ENCODE data around the gene CAPN10.

The CAPN10 gene

GRCh38 chr2:240644859-240645301, 58.3 kb downstream of the CAPN10 start:
- no peak for DNase-seq (ENCODE audit: low spot score)
- ChIA-PET POLR2A (ENCODE audit: low non-redundant PET) (no interaction called here), CTCF (no interaction called here)
- H3K27ac ChIP-seq: no peak overlapping the region
- no peak for TF ChIP-seq CTCF (conservative IDR thresholded peaks at IDR 0.05; ENCODE audit: low read depth)

- DNase-seq (ENCODE audit: low spot score): no peak
- H3K27ac ChIP-seq: no peak overlapping the region
- POLR2A ChIA-PET (ENCODE audit: low non-redundant PET): no interaction called here
- CTCF ChIA-PET: no interaction called here
- TF ChIP-seq CTCF (conservative IDR thresholded peaks at IDR 0.05; ENCODE audit: low read depth): no peak
These were observed 58.8 kb downstream of the CAPN10 start for GRCh38 chr2:240645346-240645745.

- CTCF ChIA-PET: interaction anchor here (0.6 kb wide), 1 partner anchor 132 kb away, joined by 3 read pairs; no protein-coding TSS in a partner anchor
These were observed 59.3 kb downstream of the CAPN10 start for GRCh38 chr2:240645801-240646175.

GRCh38 chr2:240646176-240646899, 59.8 kb downstream of the CAPN10 start:
- DNase-seq (ENCODE audit: low spot score): no peak

More at GRCh38 chr2:240645801-240646175, 59.3 kb downstream of the CAPN10 start:
- POLR2A ChIA-PET (ENCODE audit: low non-redundant PET): no interaction called here
- no peak for DNase-seq (ENCODE audit: low spot score)
- TF ChIP-seq CTCF (conservative IDR thresholded peaks at IDR 0.05; ENCODE audit: low read depth): no peak
- H3K27ac ChIP-seq: no peak overlapping the region

GRCh38 chr2:240646900-240647502, 60.5 kb downstream of the CAPN10 start:
- POLR2A ChIA-PET (ENCODE audit: low non-redundant PET): no interaction called here
- H3K27ac ChIP-seq: no peak overlapping the region
- no peak for DNase-seq (ENCODE audit: low spot score)
- no peak for TF ChIP-seq CTCF (conservative IDR thresholded peaks at IDR 0.05; ENCODE audit: low read depth)
- CTCF ChIA-PET: interaction anchor here (0.6 to 0.7 kb wide), 3 partner anchors 9 to 367 kb away, joined by 3 to 5 read pairs (median 3); no protein-coding TSS in a partner anchor

More at GRCh38 chr2:240646176-240646899, 59.8 kb downstream of the CAPN10 start:
- TF ChIP-seq CTCF (conservative IDR thresholded peaks at IDR 0.05; ENCODE audit: low read depth): no peak
- POLR2A ChIA-PET (ENCODE audit: low non-redundant PET): no interaction called here
- CTCF ChIA-PET: interaction anchor here (0.6 to 0.7 kb wide), 3 partner anchors 9 to 368 kb away, joined by 3 to 5 read pairs (median 3); no protein-coding TSS in a partner anchor
- no peak overlapping the region for H3K27ac ChIP-seq

GRCh38 chr2:240647503-240648154, 61.1 kb downstream of the CAPN10 start:
- ChIA-PET POLR2A (ENCODE audit: low non-redundant PET) (no interaction called here), CTCF (interaction anchor here (0.7 kb wide), 1 partner anchor 70 kb away, joined by 3 read pairs; no protein-coding TSS in a partner anchor)
- no peak overlapping the region for H3K27ac ChIP-seq
- no peak for TF ChIP-seq CTCF (conservative IDR thresholded peaks at IDR 0.05; ENCODE audit: low read depth)
- no peak for DNase-seq (ENCODE audit: low spot score)
